NOMO-1 treated with DMSO at 0.1 percent for 48 hours (cell line): Measurements from ENCODE around the gene ACVRL1.

Source experiments
- DNase-seq: peaks from one replicate; lab custom pipeline; 2025; ENCODE audit not compliant: unreplicated experiment; lab: John Stamatoyannopoulos, UW

The ACVRL1 gene

DNA sequence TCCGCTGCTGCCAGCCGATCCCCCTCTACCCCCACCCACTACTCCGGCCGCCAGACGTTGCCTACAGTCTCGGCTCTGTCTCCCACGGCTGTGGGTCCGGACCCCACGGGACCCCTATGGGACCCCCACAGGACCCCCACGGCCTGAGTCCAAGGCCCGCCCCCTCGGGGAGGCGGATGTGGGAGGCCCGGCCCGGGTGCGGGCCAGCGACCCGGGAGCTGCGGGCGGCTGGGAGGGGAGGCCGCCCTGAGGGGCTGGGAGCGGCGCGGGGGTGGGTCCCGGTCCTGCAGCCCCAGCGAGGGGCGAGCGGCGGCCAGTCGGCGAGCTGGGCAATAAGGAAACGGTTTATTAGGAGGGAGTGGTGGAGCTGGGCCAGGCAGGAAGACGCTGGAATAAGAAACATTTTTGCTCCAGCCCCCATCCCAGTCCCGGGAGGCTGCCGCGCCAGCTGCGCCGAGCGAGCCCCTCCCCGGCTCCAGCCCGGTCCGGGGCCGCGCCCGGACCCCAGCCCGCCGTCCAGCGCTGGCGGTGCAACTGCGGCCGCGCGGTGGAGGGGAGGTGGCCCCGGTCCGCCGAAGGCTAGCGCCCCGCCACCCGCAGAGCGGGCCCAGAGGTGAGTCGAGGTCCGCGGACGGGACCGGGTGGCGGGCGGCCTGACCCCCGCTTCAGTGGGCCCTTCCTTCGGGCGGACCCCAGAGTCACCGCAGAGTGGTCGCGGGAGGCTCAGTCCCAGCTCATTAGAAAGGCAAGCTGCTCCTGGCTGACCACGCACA, at the start of gene ACVRL1:
TSS of gene ACVRL1 (plus strand) at position 422 of the 773 bp plus-strand sequence. CDS start 4,971 bp downstream, outside the sequence.
- no peak for DNase-seq

DNA sequence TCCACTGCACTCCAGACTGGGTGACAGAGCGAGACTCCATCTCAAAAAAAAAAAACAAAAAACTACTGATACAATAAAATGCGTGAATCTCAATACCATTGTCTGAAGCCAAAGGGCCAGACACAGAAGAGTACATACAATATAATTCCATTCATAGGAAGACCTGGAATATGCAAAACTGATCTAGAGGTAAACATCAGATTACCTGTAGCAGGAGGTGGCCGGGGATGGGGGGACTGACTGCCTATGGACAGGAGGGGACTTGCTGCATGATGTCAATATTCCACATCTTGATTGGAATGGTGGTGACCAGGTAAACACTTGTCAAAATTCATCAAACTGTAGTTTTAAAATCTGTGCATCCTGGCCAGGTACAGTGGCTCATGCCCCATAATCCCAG, 46.3 kb upstream of the ACVRL1 start:
- no peak for DNase-seq

DNA sequence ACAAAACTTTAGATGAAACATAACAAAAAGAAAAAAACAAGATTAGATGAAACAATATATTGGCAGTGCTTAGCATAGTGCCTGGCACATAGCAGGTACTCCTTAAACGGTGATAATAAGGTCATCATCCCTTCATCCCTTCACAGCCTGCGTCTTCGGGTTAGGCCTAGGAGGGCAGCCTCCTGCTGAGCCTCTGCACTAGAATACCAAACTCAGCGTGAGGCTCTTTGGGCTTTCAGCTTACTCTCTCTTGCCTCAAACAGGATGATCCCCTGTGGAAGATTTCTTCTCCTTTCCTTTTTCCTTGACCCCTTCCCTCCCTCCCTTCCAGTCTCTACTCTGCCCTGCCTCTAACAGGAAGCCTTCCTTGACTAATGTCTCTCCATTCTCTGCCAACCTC, 44.4 kb upstream of the ACVRL1 start:
- no peak for DNase-seq

DNA sequence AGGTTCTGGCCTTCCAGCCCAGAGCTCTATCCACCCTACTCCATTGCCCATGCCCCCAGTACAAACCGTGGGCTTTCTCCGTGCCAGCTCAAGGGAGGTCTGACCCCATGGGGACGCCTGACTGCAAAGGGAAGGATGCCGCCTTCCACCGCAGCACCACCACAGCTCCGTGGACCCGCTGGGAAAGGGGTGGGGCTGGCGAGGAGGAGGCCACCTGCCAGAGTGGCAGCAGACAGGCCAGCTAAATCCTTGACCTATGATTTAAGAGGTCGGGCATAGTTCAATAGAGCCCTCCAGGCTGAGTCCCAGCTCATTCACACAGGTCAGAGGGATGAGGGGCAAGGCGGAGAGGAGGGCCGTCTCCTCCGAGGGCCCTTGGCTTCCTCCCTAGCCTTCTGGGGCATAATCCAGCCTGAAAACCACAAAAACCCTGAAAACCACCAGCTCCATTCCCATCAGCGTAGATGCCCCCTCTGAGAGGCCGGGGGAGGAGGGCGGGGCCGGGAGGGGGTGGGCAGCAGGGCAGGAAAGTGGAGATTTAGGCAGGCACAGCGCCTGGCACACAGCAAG, 43.9 kb upstream of the ACVRL1 start:
- no peak for DNase-seq

DNA sequence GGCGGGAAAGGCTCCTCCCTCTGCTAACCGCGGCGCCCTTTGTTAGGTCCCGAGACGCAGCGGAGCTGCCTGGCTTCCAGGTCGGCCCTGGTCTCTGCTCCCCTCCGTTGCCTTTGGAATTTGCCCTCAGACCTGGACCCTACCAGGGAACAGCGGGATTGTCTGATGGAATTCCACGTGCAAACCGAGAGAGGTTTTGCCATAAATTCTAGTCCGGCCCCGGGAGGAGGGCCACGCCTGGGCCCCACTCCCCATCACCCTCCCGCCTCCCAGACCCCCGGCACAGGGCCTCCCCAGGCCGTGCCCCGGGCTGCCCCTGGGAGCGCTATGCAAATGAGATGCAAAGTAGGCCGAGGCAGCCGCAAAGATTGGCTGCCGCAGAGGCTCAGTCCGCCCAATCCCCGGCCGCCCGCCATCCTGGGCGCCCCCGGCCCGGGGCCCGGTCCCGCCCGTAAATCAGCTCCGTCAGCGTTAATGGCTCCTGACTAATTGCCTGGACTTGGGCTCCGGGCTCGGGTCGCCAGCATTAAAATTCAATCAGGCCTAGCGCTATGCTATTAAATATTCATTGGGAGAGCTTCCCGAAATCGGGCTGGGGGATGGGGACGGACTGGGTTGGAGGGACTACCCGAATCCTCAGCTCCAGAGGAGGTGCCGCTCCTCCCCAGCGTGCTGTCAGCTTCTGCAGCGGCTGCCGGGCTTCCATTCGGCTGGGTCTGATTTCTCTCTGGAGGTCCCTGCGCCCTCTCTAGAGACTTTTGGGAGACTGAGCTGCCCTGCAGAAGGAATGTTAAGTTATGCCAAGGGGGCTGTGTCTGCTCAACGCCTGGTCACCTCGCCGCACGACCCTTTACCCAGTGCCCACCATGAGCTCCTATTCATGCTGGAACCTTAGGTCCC, 43.1 kb upstream of the ACVRL1 start:
- DNase-seq, result no peak

DNA sequence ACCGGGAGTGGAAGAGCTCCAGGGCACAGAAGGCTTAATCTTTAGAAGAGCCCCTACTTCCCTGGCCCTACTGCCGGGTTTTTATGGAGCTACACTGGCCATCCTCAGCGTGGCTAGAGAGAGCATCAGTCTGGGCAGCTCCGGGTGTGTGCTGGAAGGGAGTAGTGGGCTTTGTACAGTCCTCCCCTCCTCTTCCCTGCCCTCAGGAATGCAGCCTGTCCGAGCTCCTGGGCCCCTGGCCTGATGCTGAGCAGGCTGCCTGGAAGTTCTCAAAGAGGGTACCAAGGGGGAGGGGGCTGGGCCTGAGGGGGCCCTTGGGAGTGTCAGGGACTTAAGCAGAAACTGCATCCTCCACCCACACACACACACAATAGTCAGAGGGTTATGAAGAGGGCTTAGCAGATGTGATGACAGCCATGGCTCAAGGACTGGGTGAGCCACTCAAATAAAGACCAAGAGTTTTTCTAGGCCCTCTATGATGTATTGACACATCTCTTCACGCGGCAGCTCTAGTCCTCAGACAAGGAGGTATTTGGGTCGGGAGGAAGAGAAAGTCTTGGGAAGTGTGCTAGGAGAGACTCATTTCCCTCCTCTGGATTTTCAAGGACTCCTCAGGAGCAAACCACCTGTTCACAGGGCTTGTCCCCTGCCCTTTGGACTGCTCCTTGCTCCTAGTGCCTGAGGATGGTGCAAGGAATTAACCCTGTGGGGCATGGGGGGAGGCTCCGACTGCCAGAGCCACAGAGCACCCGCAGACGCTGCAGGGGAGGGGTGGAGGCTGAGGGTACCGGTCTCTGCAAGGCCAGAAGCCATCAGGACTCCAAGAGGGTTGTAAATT, 42.3 kb upstream of the ACVRL1 start:
- no peak for DNase-seq

DNA sequence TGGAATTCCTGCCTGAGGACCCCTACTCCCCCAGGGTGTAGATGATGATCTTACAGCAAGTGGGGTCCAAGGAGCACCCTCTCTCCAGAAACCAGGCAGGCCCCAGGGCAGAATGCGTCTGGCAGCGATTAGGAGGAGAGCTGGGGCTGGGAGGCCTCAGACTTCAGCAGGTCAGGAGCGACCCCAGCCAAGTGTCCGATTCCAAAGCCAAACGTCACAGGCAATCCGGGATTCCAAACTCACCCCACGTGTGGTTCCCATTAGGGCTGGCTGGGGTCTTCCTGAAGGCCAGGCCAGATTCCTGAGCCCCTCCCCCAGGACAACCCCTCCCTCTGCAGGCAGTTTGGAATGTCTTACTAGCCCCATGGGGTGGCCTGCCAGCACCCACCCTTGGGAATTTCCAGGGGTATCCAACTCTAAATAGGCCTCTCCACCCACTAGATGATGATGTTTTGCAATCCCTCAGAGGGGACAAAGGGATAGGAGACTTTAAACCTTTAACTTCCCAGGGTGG, 41.5 kb upstream of the ACVRL1 start:
- no peak for DNase-seq

DNA sequence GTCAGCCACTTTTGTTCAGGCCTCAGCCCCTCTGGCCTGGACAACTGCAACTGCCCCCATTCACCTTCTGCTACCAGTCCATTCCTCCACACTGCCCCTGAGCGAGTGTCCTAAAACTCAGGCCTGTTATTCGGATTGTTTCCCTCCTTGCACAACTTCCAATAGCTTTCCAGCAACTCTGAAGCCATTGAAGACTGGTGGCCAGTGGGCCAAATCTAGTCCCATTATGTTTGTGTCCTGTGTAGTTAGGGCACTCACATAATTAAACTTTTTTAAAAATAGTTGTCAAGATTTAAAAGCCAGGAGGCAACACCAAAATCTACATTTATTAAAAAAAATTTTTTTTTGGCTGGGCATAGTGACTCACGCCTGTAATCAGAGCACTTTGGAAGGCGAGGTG, 41.0 kb upstream of the ACVRL1 start:
- no peak for DNase-seq

DNA sequence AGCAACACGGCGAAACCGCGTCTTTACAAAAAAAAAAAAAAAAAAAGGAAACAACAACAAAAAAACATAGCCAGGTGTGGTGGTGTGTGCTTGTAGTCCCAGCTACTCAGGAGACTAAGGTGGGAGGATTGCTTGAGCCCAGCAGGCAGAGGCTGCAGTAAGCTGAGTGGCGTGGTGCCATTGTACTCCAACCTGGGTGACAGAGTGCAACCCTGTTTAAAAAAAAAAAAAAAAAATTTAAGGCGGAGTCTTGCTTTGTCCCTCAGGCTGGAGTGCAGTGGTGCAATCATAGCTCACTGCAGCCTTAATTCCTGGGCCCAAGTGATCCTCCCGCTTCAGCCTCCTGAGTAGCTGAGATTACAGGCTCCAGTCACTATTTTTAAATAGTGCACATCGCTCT, 40.5 kb upstream of the ACVRL1 start:
- DNase-seq, result no peak

DNA sequence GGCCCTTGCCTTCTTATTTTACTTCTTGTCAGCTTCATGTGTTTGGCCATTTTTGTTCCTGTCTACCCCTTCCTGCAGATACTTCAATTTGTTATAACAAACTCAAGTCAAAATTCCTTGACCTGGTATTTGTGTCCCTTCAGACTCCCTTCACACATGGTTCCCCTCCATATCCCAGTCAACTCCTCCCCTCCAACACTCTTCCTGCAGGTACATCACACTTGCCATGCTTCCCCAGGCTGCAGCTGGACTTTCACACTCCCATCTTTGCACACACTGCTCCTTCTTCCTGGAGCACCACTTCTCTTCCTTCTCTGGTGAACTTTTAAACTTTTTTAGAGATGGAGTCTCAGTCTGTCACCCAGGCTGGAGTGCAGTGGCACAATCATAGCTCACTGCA, 39.9 kb upstream of the ACVRL1 start:
- DNase-seq, result no peak

DNA sequence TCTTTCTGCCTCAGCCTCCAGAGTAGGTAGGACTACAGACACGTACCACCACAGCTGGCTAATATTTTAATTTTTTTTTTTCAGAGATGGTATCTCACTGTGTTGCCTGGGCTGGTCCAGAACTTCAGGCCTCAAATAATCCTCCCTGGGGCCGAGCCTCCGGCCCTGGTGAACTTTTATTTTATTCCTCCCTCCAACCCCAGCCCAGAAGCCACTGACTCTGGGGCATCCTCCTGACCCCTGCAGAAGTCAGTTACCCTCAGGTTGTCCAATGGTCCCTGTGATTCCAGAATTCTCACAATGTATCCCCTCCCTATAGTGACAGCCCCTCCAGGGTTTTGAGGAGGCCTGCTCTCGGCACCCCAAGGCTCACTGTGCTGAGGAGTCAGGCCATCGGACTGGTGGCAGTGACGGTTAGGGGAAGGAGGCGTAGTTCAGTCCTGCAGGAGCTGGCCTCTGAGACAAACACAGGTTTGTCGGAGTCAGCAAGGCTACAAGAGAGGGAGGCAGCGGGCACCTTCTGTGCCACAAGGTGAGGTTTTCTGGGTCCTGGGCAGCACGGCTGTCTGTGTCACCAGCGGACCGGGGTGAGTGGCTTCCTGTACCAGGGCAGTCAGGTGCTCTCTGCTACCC, 39.4 kb upstream of the ACVRL1 start:
- no peak for DNase-seq

DNA sequence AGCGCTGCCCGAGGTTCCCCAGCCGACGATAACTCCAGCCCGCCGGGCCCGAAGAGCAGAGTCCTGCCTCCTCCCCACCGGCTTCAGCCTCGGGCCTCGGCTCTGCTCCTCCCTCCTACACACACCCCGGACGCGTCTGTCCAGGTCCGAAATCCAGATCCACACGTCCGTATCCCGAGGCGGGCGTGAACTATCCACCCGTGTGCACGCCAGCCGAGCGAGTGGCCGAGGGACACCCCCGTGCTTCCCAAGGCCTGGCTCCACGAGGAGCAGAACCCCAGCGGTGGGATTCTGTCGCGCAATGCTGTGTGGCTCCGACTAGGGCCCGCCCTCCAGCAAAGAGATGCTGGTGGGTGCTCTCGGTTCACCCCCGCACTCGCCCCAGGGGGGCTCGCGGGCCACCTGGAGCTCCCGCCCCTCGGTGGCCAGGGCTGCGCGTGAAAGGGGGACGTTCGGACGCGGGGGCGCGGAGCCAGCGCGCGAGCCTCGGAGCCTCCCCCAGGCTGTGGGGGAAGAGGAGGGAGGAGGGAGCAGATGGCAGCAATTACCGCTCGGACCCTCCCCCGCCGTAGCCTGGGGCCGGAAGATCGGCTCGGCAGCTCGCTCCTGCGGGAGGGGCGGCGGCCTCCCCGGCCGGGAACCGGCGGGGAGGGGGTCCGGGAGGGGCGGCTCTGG, 38.3 kb upstream of the ACVRL1 start:
- no peak for DNase-seq

DNA sequence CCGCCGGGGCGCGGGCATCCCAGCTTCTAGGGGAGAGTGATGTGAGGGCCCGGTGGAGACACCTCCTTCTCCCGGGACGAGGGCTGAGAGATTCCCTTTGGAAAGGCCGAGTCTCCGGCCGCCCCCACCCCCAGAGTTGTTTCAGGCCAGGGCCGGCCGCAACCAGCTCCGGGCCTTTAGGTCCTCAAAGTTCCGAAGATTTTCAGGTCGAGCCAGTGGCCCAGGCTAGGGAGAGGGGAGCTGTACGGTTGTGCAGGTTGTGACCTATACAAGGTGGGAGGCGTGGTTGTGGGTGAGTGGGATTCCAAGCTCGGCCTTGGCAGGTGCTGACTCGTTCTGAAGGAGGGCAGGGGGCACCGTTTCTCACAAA, 37.8 kb upstream of the ACVRL1 start:
- DNase-seq, result no peak

DNA sequence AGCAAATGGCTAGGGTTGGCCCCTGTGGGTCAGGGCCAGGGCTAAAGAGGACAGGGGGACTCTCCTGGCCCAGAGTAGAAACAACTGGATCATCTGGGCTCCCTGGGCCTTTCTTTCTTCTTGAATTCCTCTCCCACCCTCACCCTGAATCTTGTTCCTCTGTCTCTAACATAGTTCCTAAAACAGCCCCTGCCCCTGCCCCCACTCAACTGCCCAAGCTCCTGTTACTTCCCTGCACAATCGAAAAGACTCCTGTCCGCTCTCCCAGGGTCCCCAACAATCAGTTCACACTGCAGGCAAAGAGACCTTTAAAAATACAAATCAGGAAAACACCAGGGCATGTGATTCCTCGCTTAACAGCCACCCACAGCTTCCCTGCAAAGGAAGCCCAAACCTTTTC, 37.4 kb upstream of the ACVRL1 start:
- no peak for DNase-seq

DNA sequence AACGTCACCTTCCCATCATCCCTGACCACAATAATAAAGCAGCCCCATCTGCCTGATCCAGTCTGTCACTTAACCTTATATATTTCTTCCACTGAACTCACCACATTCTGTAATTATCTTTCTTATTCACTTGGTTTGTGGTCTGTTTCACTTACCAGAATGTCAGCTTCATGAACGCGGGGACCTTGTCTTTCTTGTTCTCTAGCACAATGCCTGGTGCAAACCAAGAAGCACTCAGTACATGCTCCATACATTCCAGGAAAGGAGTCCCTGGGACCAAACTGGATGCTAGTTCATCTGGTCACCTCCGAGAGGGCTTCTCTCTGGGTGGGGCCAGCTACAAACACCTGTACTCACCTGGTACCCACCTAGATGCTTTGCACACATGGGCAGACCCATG, 36.8 kb upstream of the ACVRL1 start:
- DNase-seq, result peak; percentile 46

DNA sequence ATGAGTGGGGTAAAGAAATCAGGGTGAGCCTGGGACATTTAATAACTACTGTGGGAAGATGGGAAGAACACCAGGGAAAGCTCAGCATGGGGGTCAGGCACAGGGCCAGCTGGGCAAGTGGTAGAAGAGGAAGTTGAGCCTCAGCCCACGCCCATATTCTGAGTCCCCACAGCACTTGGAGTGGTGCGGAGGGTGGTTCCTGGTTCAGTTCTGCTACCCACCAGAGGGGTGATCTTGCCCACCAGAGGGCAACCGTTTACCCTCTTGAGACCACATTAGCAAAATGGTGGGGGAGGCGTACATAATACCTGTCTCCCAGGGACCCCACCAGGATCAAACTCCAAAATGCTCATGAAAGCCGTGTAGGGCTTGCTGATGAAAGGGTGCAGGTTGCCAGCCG, 36.2 kb upstream of the ACVRL1 start:
- peak; percentile 72 for DNase-seq

DNA sequence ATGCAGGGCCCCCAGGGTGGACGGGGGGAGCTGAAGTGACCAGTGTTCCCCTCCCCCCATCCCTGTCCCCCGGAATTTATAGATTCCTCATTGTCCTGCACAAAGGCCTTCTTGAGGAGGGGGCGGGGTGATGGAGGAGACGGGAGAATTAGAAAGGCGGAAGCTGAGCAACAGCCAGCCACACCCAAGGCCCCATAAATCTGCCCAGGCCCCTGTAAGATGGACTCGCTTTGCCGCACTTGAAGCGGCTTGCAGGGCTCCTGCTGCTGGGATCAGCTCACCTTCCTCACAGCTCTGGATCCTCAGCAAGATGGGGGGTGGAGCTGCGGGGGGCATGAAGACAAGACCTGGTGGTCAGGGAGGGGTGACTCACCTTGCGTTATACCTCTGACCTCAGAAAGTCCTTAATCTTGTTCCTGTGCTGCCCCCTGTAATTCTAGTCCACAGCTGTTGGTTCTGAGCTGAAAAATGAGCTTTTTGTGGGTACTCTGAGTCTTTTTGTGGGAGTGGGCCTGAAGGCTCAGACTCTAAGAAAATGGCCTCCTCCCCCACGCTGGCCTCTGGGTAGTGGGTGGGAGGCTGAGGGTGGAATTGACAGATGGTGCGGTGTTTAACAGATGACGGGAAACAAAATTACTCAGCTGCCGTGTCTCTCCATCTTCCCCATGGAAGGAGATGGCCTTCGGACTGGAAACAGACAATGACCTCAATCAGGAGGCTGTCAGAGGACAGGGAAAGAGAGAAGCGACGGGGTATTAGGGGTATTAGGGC, 35.2 kb upstream of the ACVRL1 start:
- DNase-seq, result peak; percentile 75

DNA sequence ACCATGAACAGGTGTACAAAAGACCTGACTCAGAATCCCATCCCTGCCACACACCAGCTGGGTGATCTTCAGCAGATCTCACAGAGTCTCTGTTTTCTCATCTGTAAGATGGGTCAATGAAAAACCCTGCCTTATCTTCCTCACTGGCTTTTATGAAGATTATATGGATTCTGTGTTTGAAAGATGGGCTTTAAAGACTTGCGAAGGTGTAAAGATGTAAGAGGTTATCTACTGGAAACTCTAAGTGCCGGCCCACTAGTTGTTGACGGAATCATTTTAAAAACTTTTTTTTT, 34.7 kb upstream of the ACVRL1 start:
- DNase-seq, result no peak

DNA sequence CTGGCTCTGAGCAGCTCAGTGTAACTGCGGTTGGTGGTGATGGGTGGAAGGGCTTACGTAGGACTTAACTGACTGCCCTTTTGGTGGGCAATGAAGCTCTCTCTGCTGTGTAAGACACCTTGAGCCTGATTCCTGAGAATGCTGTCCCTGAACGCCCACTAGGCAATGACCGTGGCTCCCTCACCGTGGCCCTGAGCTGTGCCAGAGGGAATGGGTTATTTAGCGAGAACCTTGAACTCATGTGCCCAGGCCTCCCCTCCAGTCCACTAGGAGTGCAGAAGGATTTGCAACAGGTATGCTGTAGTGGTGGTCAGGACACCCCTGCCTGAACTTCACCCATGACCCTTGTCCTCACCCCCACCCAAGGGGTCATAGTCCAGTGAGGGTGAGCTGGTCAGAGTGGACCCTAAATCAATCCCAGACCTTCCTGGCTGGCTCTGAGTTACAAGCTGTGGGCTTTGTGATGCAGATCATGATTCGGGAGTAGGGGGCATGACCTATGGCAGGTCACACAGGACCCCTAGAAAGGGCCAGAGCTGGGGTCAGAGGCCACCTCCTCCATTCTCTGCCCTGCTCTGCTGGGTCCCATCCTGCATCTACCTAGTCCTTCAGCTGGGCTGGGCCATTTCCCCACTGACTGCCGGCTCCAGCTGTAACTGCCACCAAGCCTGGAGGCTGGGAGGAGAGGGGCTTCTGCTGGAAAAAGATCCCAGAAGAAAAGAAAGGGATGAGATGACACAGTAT, 33.9 kb upstream of the ACVRL1 start:
- DNase-seq, result no peak
